Activated CD4-positive, alpha-beta memory T cell treated with anti-CD3 and anti-CD28 coated beads, Interleukin-2, amount 10 ng/mL, durations not matched to agents 7 days and 5 days (primary cell): Measurements from ENCODE around the gene MESP1. TPM values are rescaled to one million over a fixed set of nuclear protein-coding genes. Genes with fewer than 3 reads are reported as not detected.

ENCODE experiments used
- CTCF ChIA-PET: fragments of 350-600 bp; sonication (Branson Sonifier 250); formaldehyde crosslinking; loops from one replicate; lab custom pipeline; 2021; ENCODE audit warnings: antibody characterized with exemption, inconsistent platforms; lab: Charles Lee
- POLR2A ChIA-PET: fragments of 350-600 bp; sonication (Branson Sonifier 250); formaldehyde crosslinking; loops from one replicate; lab custom pipeline; 2021; ENCODE audit warnings: antibody characterized with exemption; lab: Charles Lee
- DNase-seq: peaks from one replicate; pipeline ENCODE4 v3.0.0-alpha.2; 2020
- H3K27ac Mint-ChIP-seq: one replicate; pipeline ENCODE4 v1.8.0; 2021; ENCODE audit warnings: mild to moderate bottlenecking, mixed read lengths
- H3K27me3 Mint-ChIP-seq: one replicate; pipeline ENCODE4 v1.8.0; 2021; ENCODE audit warnings: mixed read lengths
- H3K36me3 Mint-ChIP-seq: one replicate; pipeline ENCODE4 v1.8.0; 2021; ENCODE audit warnings: low read depth, mixed read lengths
- H3K4me1 Mint-ChIP-seq: one replicate; pipeline ENCODE4 v1.8.0; 2021; ENCODE audit warnings: mixed read lengths
- H3K4me3 Mint-ChIP-seq: one replicate; pipeline ENCODE4 v1.8.0; 2021; ENCODE audit warnings: mild to moderate bottlenecking, mixed read lengths
- H3K9me3 Mint-ChIP-seq: one replicate; pipeline ENCODE4 v1.8.0; 2021; ENCODE audit warnings: mixed read lengths
- total RNA-seq, 2 experiments: library from RNA; stranded (reverse); gene quantifications; one replicate each; pipeline ENCODE4 v1.2.3, GENCODE V29; 2021

MESP1 gene
- total RNA-seq, 2 experiments from 2014 or later = 3.2 to 3.5 TPM

DNA sequence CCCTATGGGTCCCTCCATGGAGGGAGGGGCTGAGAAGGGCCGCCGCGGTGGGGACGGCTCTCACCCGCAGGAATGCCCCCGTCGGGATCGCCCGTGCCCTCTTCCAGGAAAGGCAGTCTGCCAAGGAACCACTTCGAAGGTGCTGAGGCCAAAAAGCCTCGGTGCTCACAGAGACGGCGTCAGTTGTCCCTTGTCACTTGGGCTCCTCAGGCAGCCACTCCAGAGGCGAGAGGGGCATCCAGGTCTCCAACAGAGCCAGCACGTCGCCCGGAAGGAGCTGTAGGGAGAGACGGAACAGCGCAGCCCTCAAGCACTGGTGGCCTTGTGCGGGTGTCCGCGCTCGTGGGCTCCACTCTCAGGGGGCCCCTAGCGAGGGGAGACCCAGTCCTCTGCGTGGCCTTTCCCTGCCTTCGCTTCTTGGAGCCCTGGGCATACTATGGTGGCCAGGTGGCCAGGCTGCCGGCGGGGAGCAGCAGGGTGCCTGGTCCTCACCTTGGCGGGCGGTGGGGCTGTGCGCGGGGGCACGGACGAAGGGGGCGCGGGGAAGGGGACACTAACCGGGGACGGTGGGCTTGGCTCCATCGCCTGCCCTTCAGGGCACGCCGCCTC, 994 bp downstream of the MESP1 start:
- Mint-ChIP-seq H3K27ac (no peak overlapping the region), H3K4me3 (peak overlapping the region; percentile 68), H3K27me3 (peaks cover 11% of the 10 kb centered on the region), H3K4me1 (peaks cover 6% of the 10 kb centered on the region), H3K36me3 (no peaks in the 10 kb centered on the region), H3K9me3 (no peaks in the 10 kb centered on the region)
- no peak for DNase-seq
- ChIA-PET POLR2A (interaction anchor here (1.0 to 1.4 kb wide), 3 partner anchors 10 to 20 kb away, joined by 3 to 4 read pairs (median 4); no protein-coding TSS in a partner anchor), CTCF (interaction anchor here (1.3 to 6.2 kb wide), 6 partner anchors 10 to 321 kb away, joined by 3 to 31 read pairs (median 6); no protein-coding TSS in a partner anchor)

DNA sequence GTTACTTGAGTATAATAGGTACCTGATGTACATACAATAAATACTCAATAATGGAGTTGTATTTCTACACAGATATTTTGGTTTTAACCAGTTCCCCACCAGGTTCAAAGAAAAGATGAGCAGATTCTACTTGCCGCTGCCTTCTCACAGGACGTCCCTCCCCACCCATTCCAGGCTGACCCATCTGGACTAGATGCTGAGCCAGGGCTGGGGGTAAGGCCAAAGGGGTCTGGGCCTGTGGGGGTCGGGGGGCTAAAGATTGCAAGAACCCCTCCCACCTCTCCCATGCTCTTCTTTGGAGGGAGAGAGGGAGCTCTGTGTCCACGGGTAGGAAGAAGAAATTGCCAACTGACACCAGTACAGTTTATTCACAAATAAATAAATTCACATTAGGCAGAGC, 1.5 kb downstream of the MESP1 start:
- no peak overlapping the region for H3K27ac Mint-ChIP-seq
- H3K27me3 Mint-ChIP-seq = peaks cover 7% of the 10 kb centered on the region
- ChIA-PET CTCF (interaction anchor here (1.3 to 6.2 kb wide), 5 partner anchors 9 to 141 kb away, joined by 3 to 31 read pairs (median 7); no protein-coding TSS in a partner anchor), POLR2A (interaction anchor here (1.4 kb wide), 1 partner anchor 20 kb away, joined by 3 read pairs; no protein-coding TSS in a partner anchor)
- DNase-seq = no peak
- H3K4me3 Mint-ChIP-seq = peak overlapping the region; percentile 68
- peaks cover 6% of the 10 kb centered on the region for H3K4me1 Mint-ChIP-seq
- H3K9me3 Mint-ChIP-seq = no peaks in the 10 kb centered on the region
- H3K36me3 Mint-ChIP-seq = no peaks in the 10 kb centered on the region

GRCh38 chr15:89749054-89749453, 2.0 kb downstream of the MESP1 start:
- peaks cover 6% of the 10 kb centered on the region for H3K4me1 Mint-ChIP-seq
- no peak overlapping the region for H3K27ac Mint-ChIP-seq
- H3K36me3 Mint-ChIP-seq = no peaks in the 10 kb centered on the region
- H3K27me3 Mint-ChIP-seq = peaks cover 6% of the 10 kb centered on the region
- no peaks in the 10 kb centered on the region for H3K9me3 Mint-ChIP-seq
- H3K4me3 Mint-ChIP-seq = no peak overlapping the region
- POLR2A ChIA-PET = no interaction called here
- no peak for DNase-seq
- CTCF ChIA-PET = interaction anchor here (1.3 to 6.2 kb wide), 4 partner anchors 13 to 142 kb away, joined by 3 to 31 read pairs (median 8); no protein-coding TSS in a partner anchor

- no peak overlapping the region for H3K27ac Mint-ChIP-seq
- no peaks in the 10 kb centered on the region for H3K36me3 Mint-ChIP-seq
- H3K4me1 Mint-ChIP-seq = peaks cover 6% of the 10 kb centered on the region
- H3K27me3 Mint-ChIP-seq = peaks cover 6% of the 10 kb centered on the region
- no peaks in the 10 kb centered on the region for H3K9me3 Mint-ChIP-seq
- no peak overlapping the region for H3K4me3 Mint-ChIP-seq
- ChIA-PET POLR2A (no interaction called here), CTCF (interaction anchor here (0.7 to 6.2 kb wide), 2 partner anchors 9 to 14 kb away, joined by 3 to 31 read pairs; no protein-coding TSS in a partner anchor)
- DNase-seq = no peak
Observed at GRCh38 chr15:89747708-89748682, 3.1 kb downstream of the MESP1 start.

DNA sequence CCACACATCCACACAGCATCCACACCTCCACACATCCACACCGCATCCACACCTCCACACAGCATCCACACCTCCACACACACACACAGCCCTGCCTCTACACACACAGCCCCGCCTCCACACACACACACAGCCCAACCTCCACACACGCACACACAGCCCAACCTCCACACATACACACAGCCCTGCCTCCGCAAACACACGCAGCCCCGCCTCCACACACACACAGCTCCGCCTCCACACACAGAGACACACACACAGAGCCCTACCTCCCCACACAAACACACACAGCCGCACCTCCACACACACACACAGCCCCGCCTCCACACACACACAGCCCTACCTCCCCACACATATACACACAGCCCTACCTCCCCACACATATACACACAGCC, 4.7 kb downstream of the MESP1 start:
- H3K9me3 Mint-ChIP-seq = no peaks in the 10 kb centered on the region
- no peak for DNase-seq
- H3K27ac Mint-ChIP-seq = no peak overlapping the region
- POLR2A ChIA-PET = no interaction called here
- peaks cover 6% of the 10 kb centered on the region for H3K4me1 Mint-ChIP-seq
- peaks cover 2% of the 10 kb centered on the region for H3K27me3 Mint-ChIP-seq
- no peaks in the 10 kb centered on the region for H3K36me3 Mint-ChIP-seq
- CTCF ChIA-PET = no interaction called here
- H3K4me3 Mint-ChIP-seq = no peak overlapping the region

DNA sequence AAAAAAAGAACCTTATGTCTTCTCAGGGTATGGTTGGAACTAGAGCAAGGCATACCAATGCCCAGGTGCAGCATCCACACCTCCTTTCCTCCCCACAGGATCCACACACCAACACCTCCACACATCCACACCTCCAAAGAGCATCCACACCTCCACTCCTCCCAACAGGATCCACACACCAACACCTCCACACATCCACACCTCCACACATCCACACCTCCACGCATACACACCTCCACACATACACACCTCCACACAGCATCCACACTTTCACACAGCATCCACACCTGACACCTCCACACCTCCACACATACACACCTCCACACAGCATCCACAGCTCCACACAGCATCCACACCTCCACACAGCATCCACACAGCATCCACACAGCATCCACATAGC, 5.3 kb downstream of the MESP1 start:
- no peak for DNase-seq
- no peak overlapping the region for H3K27ac Mint-ChIP-seq
- H3K4me1 Mint-ChIP-seq = peaks cover 6% of the 10 kb centered on the region
- no peaks in the 10 kb centered on the region for H3K9me3 Mint-ChIP-seq
- no peak overlapping the region for H3K4me3 Mint-ChIP-seq
- H3K27me3 Mint-ChIP-seq = peaks cover 2% of the 10 kb centered on the region
- ChIA-PET CTCF (no interaction called here), POLR2A (no interaction called here)
- H3K36me3 Mint-ChIP-seq = no peaks in the 10 kb centered on the region

GRCh38 chr15:89745131-89745530, 5.9 kb downstream of the MESP1 start:
- POLR2A ChIA-PET = no interaction called here
- CTCF ChIA-PET = interaction anchor here (1.1 kb wide), 1 partner anchor 16 kb away, joined by 3 read pairs; no protein-coding TSS in a partner anchor
- H3K27ac Mint-ChIP-seq = no peak overlapping the region

GRCh38 chr15:89743594-89743993, 7.5 kb downstream of the MESP1 start:
- Mint-ChIP-seq H3K9me3 (no peaks in the 10 kb centered on the region), H3K27me3 (no peaks in the 10 kb centered on the region), H3K36me3 (no peaks in the 10 kb centered on the region), H3K27ac (no peak overlapping the region), H3K4me3 (no peak overlapping the region), H3K4me1 (peaks cover 1% of the 10 kb centered on the region)
- ChIA-PET CTCF (interaction anchor here (4.0 kb wide), 1 partner anchor 132 kb away, joined by 77 read pairs; no protein-coding TSS in a partner anchor), POLR2A (no interaction called here)
- no peak for DNase-seq

More at GRCh38 chr15:89745131-89745530, 5.9 kb downstream of the MESP1 start:
- H3K36me3 Mint-ChIP-seq = no peaks in the 10 kb centered on the region
- H3K9me3 Mint-ChIP-seq = no peaks in the 10 kb centered on the region
- no peak for DNase-seq
- H3K4me1 Mint-ChIP-seq = peaks cover 7% of the 10 kb centered on the region
- H3K27me3 Mint-ChIP-seq = peaks cover 2% of the 10 kb centered on the region
- no peak overlapping the region for H3K4me3 Mint-ChIP-seq

- POLR2A ChIA-PET = no interaction called here
- H3K4me1 Mint-ChIP-seq = peaks cover 1% of the 10 kb centered on the region
- H3K9me3 Mint-ChIP-seq = no peaks in the 10 kb centered on the region
- CTCF ChIA-PET = interaction anchor here (1.0 to 4.0 kb wide), 2 partner anchors 11 to 133 kb away, joined by 3 to 77 read pairs; no protein-coding TSS in a partner anchor
- no peak overlapping the region for H3K4me3 Mint-ChIP-seq
- no peaks in the 10 kb centered on the region for H3K27me3 Mint-ChIP-seq
- H3K36me3 Mint-ChIP-seq = no peaks in the 10 kb centered on the region
- DNase-seq = no peak
- H3K27ac Mint-ChIP-seq = no peak overlapping the region
Observed at GRCh38 chr15:89743011-89743410, 8.0 kb downstream of the MESP1 start.

- Mint-ChIP-seq H3K27ac (no peak overlapping the region), H3K27me3 (peaks cover 5% of the 10 kb centered on the region), H3K9me3 (no peaks in the 10 kb centered on the region), H3K36me3 (no peaks in the 10 kb centered on the region), H3K4me3 (no peak overlapping the region), H3K4me1 (peaks cover 1% of the 10 kb centered on the region)
- CTCF ChIA-PET = interaction anchor here (0.6 to 4.0 kb wide), 24 partner anchors 8 to 346 kb away, joined by 3 to 77 read pairs (median 4); partner anchors contain the start of genes ANPEP and MESP1
- peak; percentile 55 for DNase-seq
- POLR2A ChIA-PET = interaction anchor here (1.0 to 1.6 kb wide), 3 partner anchors 11 to 154 kb away, joined by 4 read pairs; partner anchors contain the start of genes AP3S2 and MESP1
Observed at GRCh38 chr15:89740137-89740536, 10.9 kb downstream of the MESP1 start.

DNA sequence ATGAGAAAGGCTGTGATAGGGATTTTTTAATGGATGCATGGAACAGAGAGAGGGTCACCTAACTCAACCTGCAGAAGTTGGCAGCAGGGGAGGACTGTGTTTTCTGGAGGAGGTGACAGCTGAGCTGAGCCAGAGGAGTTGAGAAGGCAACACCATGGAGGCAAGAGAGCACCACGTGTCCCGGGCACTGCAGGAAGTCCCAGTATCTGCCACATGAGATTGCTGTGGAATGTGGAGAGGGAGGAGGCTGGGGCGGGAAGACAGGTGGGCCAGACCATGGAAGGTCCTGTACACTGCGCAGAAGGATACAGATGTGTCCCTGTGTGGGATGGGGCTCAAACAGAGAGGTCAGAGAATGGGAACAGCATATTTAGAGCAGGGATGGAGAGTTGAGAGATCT, 15.3 kb downstream of the MESP1 start:
- Mint-ChIP-seq H3K36me3 (no peaks in the 10 kb centered on the region), H3K27ac (no peak overlapping the region), H3K9me3 (no peaks in the 10 kb centered on the region), H3K4me3 (no peak overlapping the region), H3K27me3 (peaks cover 18% of the 10 kb centered on the region), H3K4me1 (peaks cover 1% of the 10 kb centered on the region)
- CTCF ChIA-PET = interaction anchor here (1.0 kb wide), 1 partner anchor 139 kb away, joined by 3 read pairs; no protein-coding TSS in a partner anchor
- POLR2A ChIA-PET = no interaction called here
- DNase-seq = no peak

DNA sequence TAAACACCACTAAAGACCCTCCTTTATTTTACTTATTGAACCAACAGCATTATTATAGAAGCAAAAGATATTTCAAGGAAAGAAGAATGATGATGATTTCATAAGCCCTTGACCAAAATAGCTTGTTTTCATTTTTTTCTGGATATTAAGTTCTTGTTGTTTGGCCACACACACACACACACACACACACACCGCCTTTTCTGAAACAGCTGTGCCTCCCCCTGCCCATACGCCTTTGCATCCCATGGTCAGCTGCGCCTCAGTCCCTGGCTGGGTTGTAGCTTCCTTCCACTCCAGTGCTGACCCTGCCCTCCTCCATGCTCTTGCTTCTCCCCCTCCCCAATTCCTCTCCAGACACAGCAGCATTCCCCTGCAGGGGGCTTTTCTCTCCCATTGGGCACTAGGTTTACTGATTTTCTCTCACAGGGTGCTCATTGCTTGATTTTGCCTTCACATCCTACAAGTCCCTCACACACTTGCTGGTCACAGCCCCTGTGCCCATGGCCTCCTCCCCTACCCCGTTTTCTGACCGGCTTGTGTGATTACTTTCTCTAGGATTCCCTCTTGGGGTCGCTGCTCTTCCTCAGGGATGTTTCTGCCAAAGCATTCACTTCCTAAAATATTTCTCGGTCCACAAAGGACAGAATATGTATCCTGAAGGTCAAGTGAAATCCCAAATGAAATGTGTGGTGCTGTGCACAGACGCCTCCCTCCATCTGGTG, 18.4 kb downstream of the MESP1 start:
- no peak overlapping the region for H3K27ac Mint-ChIP-seq
- no peaks in the 10 kb centered on the region for H3K4me1 Mint-ChIP-seq
- no peaks in the 10 kb centered on the region for H3K9me3 Mint-ChIP-seq
- ChIA-PET POLR2A (interaction anchor here (1.2 kb wide), 1 partner anchor 9 kb away, joined by 3 read pairs; no protein-coding TSS in a partner anchor), CTCF (interaction anchor here (0.9 to 1.4 kb wide), 6 partner anchors 7 to 150 kb away, joined by 3 to 5 read pairs (median 3); no protein-coding TSS in a partner anchor)
- peaks cover 18% of the 10 kb centered on the region for H3K27me3 Mint-ChIP-seq
- DNase-seq = no peak
- H3K36me3 Mint-ChIP-seq = no peaks in the 10 kb centered on the region
- no peak overlapping the region for H3K4me3 Mint-ChIP-seq
